HG02973 (cell line): ENCODE results near the gene DOK6.

ENCODE experiments used
- ATAC-seq: cut with Tn5 transposase; IDR thresholded peaks from one replicate; pipeline ENCODE4 v1.9.1; 2021; ENCODE audit warnings: moderate library complexity; ENCODE audit not compliant: unreplicated experiment

Gene DOK6

DNA sequence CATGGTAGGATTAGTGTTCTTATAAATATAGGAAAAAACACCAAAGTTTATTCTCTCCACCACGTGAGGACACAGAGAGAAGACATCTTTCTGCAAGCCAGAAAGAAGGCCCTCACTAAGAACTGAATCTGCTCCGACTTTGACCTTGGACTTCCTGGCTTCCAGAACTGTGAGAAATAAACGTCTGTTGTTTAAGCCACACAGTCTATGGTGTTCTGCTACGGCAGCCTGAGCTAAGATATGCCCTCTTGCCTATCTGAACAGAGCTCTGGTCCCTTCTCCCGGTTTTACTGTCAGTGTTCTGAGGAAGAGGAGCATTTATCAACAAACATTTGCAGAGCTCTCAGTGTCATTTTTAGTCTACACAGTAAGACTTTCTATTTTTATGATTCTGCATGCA lies 131.3 kb downstream of the DOK6 start:
- ATAC-seq: no peak

DNA sequence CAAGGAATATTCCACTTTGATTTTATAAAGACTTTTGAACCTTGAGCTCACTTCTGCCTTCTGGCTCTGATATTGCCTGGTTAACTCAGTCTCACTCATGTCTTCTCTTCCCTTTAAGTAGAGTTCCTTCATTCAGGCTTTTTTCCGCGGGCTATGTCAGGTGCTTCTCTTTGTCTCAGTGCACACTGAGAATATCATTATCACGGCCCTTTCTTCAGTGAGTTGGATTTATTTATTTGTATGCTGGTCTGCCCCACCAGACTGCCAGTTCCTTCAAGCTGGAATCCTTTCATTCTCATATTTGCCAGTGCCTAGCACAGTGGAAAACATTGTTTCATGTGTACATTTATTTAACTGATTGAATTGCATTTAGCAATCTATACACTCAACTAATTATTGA lies 136.5 kb downstream of the DOK6 start:
- no peak for ATAC-seq

DNA sequence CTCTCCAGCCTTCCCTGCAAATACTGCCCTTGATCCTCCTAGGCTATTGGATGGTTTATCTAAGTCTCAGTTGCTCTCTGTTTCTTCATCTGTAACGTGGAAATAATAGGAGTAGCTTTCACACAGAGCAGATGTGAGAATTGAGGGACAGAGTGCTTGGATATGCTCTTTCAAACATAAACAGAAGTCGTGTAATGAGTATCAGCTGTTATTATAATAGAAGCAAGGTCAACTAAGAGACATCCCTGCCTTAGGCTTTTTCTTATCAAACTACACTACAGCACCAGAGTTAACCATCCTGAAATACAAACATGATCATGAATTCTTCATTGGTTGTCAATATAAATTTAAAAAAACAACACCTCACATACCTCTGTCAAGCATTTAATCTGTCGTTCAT lies 138.2 kb downstream of the DOK6 start:
- ATAC-seq: no peak

- ATAC-seq: no peak
Observed at GRCh38 chr18:69539404-69539803, 138.7 kb downstream of the DOK6 start.

- ATAC-seq: no peak
Observed at GRCh38 chr18:69556228-69556627, 155.5 kb downstream of the DOK6 start.

GRCh38 chr18:69557282-69557681 lies 156.6 kb downstream of the DOK6 start:
- no peak for ATAC-seq

DNA sequence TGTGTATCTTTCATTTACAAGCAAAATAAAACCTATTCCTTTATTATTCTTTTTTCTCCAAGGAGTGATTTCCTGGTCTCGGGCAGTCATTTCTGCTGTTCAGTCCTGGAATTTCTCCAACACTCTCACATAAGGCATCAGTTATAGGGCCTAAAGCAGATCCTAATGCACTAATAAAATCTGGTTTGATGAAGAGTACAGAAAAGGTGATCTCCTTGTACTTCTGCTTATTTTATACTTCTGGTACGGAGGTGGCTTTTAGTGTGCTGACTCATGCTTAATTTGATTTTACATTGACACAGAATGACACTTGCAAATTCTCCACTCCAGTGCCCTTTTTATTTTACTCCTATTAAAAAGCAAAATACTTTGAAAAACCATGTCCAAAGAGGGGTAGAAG lies 157.4 kb downstream of the DOK6 start:
- no peak for ATAC-seq

- no peak for ATAC-seq
Observed at GRCh38 chr18:69559604-69560003, 158.9 kb downstream of the DOK6 start.

GRCh38 chr18:69564602-69565001 lies 163.9 kb downstream of the DOK6 start:
- no peak for ATAC-seq

DNA sequence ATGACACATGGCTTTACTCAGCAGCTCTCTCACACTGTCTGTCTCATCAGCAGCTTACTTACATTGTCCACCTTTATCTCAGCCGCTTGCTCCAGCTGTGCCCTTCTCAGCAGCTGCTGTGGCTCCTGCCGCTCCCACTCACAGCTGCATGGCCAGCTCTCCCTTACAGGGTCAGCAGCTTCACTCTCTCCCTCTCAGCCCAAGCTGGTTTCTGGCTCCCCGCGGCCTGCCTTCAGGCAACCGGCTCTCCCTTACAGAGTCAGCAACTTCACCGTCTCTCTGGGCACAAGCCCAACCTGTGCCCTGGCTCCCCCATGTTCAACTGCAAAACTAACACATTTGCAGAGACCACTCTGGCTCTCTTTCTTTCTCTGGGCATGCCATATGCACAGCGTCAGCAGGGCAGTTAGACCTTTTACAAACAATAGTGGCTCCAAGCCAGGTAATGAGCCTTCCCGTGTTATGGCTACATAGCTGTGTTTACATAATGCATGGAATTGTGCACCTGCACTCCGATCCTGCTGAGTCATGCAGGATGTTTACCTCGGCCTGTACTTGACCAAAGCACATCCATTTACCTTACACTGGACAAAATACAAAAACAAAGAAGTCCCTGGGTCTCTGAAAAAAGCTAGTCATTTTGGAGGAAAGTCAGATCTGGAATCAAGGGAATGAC lies 167.3 kb downstream of the DOK6 start:
- ATAC-seq: no peak

DNA sequence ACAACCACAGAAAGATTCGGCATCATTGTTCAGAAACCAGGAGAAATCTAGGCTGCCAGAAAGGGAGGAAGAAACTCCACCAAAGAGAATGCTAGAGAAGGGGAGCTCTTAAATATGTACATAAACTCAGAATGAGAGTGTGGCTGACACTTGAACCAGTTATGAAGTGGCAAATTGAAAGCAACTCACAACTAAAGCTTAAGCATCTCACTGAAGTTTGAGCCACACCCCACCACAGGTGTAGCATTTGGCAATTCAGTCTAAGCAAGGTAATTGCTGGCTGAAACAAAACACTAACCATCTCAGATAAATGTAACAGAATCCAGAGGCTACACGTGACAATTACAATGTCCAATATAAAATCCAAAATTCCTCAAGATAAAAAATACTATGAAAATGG lies 168.4 kb downstream of the DOK6 start:
- ATAC-seq: no peak

GRCh38 chr18:69574401-69574800 lies 173.7 kb downstream of the DOK6 start:
- no peak for ATAC-seq

DNA sequence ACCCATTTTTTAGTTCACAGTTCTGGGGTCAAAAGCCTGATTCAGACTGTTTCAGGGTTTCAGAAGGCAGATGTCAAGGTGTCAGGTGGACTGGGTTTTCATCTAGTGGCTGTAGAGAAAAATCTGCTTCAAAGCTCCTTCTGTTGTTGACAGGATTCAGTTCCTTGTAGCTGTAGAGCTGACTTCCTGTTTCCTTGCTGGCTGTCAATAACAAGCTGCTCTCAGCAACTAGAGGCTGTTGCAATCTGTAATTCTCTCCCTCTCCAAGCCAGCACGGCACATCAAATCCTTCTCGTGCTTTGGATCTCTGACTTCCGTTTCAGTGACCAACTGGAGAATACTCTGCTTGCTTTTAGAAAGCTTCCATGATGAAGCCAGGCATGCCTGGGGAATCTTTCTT lies 179.4 kb downstream of the DOK6 start:
- ATAC-seq: peak; percentile 85

DNA sequence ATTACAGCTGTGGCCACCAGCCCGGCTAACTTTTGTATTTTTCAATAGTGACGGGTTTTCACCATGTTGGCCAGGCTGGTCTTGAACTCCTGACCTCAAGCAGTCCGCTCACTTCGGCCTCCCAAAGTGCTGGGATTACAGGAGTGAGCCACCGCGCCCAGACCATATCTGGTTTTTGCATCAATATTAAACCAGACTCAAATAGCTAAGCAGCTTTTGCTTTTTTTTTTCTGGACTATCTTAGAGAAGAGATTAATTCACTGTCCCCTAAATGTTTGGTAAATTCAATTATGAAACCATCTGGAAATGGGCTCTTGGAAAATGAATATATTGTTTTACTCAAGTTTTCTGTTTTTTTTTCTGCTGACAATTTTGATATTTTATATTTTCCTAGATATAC lies 183.7 kb downstream of the DOK6 start:
- no peak for ATAC-seq

- no peak for ATAC-seq
Observed at GRCh38 chr18:69585696-69586095, 185.0 kb downstream of the DOK6 start.

DNA sequence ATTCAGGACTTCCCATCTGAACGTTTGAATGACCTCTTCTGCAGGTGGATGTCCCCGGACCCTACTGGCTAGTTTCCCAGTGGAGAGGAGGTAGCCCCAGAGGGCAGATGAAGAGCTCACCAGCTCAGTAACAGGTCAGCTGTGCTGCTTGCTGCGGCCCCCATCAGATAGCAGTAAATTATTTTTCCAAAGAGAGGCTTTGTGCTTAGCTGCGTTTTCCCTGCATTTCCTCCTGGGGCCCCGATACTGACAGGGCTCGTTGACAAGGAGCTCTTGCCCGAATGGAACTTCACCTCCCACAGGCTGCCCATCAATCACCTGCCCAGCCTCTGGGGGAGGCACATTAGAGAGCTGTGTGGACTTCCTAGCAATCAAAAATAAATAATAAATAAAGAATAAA lies 185.8 kb downstream of the DOK6 start:
- ATAC-seq: no peak

DNA sequence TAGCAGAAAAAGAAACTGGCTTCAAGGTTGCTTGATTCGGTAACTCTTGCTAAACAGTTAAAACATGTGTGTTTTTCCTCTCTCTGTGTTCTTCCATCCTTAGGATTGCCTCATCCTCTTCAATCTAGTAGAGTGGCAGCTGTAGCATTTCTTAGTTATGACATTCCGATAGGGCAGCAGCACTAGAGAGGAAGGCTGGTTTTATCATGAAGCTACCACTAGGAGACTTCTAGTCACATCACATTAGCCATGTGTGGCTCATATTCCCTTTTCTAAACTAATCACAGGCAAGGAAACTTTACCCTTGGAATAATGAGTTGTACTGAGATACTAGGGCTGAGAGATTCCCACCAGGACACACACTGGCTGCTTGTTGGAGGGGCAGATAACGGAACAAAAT lies 187.6 kb downstream of the DOK6 start:
- no peak for ATAC-seq

- ATAC-seq: no peak
Observed at GRCh38 chr18:69590150-69590549, 189.5 kb downstream of the DOK6 start.

GRCh38 chr18:69596345-69596744 lies 195.7 kb downstream of the DOK6 start:
- no peak for ATAC-seq

GRCh38 chr18:69597561-69597960 lies 196.9 kb downstream of the DOK6 start:
- ATAC-seq: no peak

- ATAC-seq: no peak
Observed at GRCh38 chr18:69599377-69599776, 198.7 kb downstream of the DOK6 start.

DNA sequence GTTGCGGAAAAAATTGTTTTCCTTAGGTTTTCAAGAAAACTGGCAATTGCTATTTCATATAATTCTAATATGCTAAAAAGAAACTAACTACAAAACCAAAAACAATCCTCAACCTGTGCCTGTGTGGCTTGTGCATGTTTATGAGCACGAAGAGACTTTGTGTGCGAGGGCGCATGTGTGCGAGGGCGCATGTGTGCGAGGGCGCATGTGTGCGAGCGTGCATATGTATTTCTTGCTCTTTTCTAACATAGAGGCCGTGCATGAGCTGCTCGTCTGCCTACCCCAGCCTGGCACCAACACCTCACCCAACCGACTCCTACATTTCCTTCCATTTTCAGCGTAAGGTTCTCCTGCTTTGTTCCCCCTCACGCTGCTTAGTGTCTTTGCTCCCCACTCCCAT lies 211.6 kb downstream of the DOK6 start:
- ATAC-seq: no peak

DNA sequence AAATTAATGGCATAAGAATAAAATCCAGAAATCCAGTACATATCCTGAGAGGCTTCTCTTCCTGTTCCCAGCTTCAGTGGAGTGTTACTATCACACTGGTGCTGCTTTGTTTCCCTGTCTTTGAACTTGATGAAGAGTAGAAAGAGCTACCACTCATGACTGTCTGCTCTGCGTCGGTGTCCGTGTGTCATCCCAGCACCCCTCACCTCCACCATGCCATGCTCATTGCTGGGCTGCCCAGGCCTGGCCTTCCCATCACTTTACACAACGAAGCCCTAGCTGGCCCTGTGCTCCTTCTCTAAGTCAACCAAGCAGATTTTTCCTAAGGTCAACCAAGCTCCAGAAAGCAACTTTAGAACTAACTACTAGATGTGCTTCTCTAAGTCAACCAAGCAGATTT lies 215.4 kb downstream of the DOK6 start:
- ATAC-seq: no peak
